Activated T-cell treated with anti-CD3 and anti-CD28 coated beads for 24 hours (primary cell): ENCODE results near the gene ARHGAP24.

ENCODE experiments used
- DNase-seq: peaks from one replicate; pipeline ENCODE4 v3.0.0-alpha.2; 2020; ENCODE audit warnings: low read depth

Gene ARHGAP24

GRCh38 chr4:85474818-85475630, at the start of gene ARHGAP24:
Gene ARHGAP24 (plus strand): TSS chr4:85475150.
- no peak for DNase-seq

- DNase-seq = no peak
These were observed 48.6 kb upstream of the ARHGAP24 start for GRCh38 chr4:85426366-85426765.

- no peak for DNase-seq
These were observed 47.8 kb upstream of the ARHGAP24 start for GRCh38 chr4:85427123-85427522.

DNA sequence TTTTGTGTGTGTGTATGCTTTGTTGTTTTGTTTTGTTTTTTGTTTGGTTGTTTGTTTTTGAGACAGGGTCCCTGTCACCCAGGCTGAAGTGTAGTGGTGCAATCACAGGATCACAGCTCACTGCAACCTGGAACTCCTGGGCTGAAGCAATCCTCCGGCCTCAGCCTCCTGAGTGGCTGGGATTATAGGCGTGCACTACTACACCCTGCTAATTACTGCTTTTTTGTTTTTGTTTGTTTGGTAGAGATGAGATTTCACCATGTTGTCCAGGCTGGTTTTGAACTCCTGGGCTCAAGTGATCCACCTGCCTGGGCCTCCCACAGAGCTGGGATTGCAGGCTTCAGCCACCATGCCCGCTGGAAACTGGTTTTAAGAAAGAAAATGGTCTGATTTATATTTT, 44.7 kb upstream of the ARHGAP24 start:
- no peak for DNase-seq

DNA sequence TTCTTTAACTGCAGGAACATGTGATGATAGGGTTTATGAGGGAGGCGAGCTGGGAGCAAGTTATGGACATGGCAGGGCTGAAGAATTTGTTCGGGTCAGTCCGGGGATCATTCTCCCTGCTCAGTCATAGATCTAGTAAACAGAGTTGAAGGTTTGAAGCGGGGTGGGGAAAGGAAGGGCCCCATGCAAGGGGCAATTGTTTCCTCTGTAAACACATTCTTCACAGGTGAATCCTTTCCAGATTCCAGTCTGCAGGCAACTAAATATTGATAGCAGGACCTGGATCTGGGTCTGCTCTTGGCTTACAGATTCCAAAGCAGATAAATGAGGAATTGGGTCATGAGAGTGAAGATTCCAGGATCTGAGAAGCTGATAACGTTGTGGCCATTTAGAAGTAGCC, 44.3 kb upstream of the ARHGAP24 start:
- DNase-seq = no peak

DNA sequence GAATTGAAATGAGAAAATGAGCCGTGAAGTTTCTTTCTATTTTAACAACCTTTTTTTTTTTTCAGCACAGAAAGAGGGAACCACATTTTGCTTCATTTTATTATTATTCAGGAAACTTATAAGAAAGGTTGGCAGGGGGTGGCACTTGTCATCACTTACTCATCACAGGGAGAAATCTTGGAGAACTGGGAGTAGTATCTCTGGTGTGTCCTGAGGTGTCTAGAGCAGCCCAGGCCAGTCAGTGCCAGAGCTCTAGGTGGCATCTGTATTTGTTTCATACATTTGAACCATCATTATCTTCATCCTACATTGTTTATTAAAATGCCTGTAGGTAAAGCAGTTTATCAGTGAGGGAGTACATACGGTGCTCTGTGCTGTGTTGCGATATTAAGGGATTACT, 43.8 kb upstream of the ARHGAP24 start:
- DNase-seq = no peak

DNA sequence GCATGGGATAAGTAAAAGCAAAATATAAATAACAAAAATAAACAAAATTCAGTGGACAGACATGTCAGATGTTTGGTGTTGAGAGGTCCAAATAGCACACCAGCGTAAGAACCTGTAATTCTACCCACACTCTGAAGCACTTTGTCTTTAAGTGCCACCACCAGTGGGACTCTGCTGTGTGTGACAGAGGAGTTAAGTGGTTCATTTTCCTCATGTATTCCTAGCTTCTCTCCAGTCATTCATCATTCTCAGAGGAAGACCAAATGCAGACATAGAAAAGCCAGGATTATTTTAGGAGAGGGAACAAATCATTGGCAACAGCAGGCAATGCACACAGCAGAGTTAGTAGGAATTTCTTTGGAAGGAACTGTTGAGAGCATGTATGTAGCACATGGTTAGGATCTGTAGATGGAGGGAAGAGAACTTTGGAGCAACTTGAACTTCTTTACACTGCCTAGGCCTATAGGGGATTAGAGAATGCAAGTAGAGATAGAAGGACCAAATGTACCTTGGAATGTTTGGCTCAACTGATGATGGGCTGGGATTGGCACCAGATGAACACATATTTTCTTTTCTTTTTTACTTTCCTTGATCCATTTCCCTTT, 43.0 kb upstream of the ARHGAP24 start:
- no peak for DNase-seq

- no peak for DNase-seq
These were observed 29.8 kb upstream of the ARHGAP24 start for GRCh38 chr4:85445050-85445639.

DNA sequence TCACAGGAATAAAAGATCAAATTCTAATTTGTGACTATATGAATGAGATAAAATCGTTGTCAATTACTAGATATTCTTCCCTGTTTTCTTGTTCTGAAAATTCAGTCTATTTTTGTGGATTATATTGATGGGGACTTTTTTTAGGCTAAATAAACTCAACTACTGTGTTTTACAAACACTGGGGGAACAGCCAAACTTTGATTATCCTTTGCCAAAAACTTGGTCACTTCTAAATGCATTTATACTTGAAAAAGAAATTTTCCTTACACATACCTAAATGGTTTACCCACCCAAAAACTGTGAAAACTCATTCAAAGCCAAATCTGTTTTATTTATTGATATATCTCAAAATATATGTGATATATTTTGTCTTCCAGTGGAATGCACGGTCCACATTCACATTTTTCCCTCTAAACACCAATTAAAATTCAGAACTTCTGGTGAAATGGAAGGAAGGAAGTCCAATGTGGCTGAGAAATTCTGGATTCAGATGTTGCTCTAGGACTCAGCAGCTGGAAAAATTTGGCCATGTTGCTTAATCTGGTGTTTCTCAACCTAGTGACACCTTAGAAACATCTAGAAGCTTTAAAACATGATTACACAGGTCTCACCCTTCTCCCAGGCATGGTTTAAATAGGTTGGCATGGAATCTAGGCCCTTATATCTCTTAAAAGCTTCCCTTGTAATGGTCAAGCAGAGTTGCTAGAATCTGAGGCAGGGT, 28.6 kb upstream of the ARHGAP24 start:
- DNase-seq = no peak

- no peak for DNase-seq
These were observed 25.8 kb upstream of the ARHGAP24 start for GRCh38 chr4:85448906-85449890.

DNA sequence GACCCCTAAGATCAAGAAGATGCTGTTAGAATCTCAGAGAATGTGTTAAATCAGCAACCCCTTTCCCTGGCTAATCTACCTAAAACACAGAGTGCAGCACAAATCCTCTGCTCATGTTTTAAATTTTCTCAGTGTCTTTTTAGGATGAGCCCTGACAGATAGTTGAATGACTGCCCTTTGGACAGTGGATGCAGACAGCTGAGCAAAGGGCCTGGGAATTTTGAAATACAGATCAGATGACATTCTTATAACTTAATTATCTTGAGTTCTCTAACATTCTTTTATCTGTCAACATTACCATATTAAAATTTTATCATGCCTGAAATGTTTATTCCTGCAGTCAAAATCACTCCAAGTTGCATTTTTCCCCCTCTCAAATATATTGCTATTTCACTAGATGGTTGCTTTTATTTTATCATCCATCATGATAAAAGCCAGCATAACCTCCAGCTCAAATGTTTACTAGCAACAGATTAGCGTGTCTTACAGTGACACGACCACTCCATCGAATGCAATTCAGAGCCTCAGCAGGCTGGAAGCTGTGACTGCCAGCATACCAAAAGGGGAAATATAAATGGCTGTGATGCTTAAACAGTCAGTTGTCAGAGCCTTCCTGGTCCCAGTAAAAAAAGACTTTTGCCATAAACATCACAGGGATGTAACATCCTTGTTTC, 22.8 kb upstream of the ARHGAP24 start:
- DNase-seq = no peak

DNA sequence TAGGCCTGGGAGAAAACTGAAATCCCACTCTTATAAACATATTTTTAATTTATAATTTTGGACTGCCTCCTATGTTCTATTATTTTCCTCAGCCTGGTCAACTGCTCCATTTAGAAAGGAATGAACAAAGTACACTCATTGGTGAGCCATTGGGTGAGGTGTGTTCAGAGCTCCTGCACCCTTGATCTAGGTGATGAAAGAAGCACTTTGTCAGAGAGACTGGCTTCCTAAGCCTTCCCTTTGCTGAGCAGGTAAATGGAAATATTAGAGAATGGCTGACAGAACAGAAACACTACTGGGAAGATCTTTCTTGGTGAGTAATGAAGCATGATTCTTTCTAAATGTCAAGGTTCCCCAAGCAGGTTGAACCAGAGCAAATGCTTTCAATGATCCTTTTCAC, 19.0 kb upstream of the ARHGAP24 start:
- DNase-seq = no peak

GRCh38 chr4:85457752-85458467, 17.0 kb upstream of the ARHGAP24 start:
- DNase-seq = no peak

DNA sequence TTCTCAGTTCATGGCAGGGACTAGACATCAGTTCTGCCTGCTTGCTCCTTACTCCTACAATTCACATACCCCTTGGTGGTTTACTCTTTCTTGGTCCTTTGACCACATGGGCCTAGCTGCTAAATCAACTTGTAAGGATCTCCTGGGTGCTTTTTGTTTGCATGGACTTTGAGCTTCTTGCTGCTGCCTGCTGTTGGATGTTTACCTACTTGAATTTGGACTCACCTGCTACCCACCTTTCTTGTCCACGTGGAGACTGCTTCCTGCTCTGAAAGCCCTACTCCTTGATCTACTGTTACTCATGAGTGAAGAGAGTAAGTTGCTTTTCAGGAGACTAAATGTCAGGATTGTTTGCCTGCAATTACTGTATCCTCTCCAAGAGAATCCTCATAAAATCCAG, 15.2 kb upstream of the ARHGAP24 start:
- DNase-seq = no peak

GRCh38 chr4:85474356-85474755, 594 bp upstream of the ARHGAP24 start:
- no peak for DNase-seq

DNA sequence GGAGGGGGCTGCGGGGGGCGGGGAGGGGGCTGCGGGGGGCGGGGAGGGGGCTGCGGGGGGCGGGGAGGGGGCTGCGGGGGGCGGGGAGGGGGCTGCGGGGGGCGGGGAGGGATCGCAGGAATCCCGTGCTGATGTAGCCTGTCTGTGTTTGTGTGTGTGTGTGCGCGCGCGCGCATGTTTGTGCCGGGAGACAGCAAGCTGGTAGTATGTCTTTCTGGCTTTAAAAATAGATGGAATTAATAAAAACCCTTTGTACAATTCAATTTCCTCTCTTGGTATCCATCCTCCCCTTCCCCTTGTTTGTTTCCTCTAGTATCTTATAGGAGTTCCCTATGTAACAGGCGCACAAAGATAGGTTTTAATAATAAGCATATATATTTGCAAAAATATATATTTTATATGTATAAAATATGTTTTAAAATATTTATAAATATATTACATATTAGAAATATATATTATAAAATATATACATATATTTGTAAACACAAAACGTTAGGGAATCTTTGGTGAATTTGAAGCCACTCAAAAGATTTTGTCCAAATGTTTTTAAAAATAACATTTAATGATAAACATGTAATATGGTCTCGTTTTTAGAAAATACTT, 782 bp downstream of the ARHGAP24 start:
- no peak for DNase-seq

GRCh38 chr4:85476381-85476780, 1.4 kb downstream of the ARHGAP24 start:
- DNase-seq = no peak

- no peak for DNase-seq
These were observed 2.6 kb downstream of the ARHGAP24 start for GRCh38 chr4:85477534-85477933.

DNA sequence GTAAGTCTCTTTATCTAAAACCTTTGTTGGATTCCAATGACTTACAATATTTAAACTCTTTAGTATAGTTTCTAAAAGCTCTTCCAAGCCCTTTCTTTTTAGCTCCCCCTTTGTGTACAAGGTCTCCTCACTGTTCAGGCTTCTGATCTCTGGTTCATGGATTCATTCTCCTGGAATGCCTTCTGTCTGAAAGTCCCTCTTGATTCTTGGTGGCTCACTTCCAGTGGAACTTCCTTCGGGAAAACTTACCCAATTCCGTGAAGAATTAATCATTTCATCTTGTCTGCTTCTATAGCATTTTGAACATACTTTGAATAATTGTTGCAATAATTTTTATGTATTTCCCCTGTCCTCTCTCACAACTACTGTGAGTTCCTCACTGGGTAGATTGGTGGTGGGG, 3.6 kb downstream of the ARHGAP24 start:
- no peak for DNase-seq
